Measurements from ENCODE around the gene PRTG. TPM values are rescaled to one million over a fixed set of nuclear protein-coding genes. Genes with fewer than 3 reads are reported as not detected.

Gene PRTG
- total and polyA plus RNA-seq, 2 experiments from 2014 or later = 0.63 to 3.4 TPM

DNA sequence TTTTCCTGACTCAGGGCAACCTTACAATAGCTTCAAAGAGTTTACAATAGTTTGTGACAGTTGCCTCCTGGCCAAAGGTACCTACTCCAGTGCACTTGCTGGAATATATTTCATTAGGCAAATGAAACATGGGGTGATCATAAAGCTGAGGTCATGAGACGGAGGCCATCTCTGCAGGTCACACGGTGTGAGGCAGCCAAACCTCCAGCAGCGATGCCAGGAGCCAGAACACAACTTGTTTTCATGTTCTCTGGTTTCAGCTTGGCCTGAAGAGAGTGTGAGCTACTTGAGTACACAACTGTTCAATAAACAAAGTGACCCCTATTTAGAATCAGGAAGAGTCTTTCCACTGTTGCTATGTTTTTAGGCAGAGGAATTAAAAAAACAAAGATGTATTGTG, 112.1 kb downstream of the PRTG start:
- no peaks in the 10 kb centered on the region for H3K9me3 Mint-ChIP-seq
- H3K4me2 ChIP-seq = no peak overlapping the region

DNA sequence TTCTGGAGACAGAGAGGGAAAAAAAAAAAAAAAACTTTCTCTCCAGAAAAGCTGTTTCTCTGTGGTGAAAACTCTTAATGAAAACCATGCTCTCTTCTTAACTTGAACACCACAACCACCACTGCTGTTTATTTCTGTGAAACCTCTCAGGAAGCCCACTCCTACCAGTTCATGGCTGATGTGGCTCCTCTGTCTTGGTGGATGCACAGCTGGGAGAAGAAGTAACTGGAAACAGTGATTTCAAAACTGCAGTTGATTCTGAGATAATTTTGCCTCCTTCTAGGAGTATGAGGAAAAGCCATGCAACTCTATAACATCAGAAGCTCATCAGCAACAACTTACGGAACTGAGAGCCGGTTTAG, 114.6 kb downstream of the PRTG start:
- no peaks in the 10 kb centered on the region for H3K36me3 Mint-ChIP-seq (ENCODE audit: low read depth)
- no peaks in the 10 kb centered on the region for H3K27me3 ChIP-seq (ENCODE audit: insufficient read depth)
- no peak for DNase-seq (ENCODE audit: low spot score)
- no peaks in the 10 kb centered on the region for H4K20me1 ChIP-seq (replicated peaks; ENCODE audit: insufficient read depth)
- peak overlapping the region; percentile 84 for H2AFZ ChIP-seq
- H3F3A ChIP-seq (replicated peaks; ENCODE audit: low read depth) = no peaks in the 10 kb centered on the region
- H3K27me3 Mint-ChIP-seq (ENCODE audit: insufficient read depth, low read depth, poor library complexity) = peaks cover 3% of the 10 kb centered on the region
- H3K27ac ChIP-seq (ENCODE audit: low read depth) = no peak overlapping the region
- H3K4me2 ChIP-seq = no peak overlapping the region
- no peaks in the 10 kb centered on the region for H3K4me1 ChIP-seq (ENCODE audit: insufficient read depth)
- no peaks in the 10 kb centered on the region for H3K9me2 ChIP-seq (ENCODE audit: insufficient read depth)
- H3K27ac Mint-ChIP-seq = no peak overlapping the region
- no peaks in the 10 kb centered on the region for H3K9me3 Mint-ChIP-seq
- H3K79me2 ChIP-seq (replicated peaks; ENCODE audit: insufficient read depth) = no peaks in the 10 kb centered on the region
- no peak overlapping the region for H3K4me3 Mint-ChIP-seq
- no peaks in the 10 kb centered on the region; the same call in 2 of the 3 replicates for H3K4me1 Mint-ChIP-seq
- H3K4me3 ChIP-seq = no peak overlapping the region
- ATAC-seq = no peak
- H3K36me3 ChIP-seq (ENCODE audit: insufficient read depth) = no peaks in the 10 kb centered on the region; the same call in 1 of the 2 replicates
- TF ChIP-seq POLR2AphosphoS5 (IDR thresholded peaks at IDR 0.05; ENCODE audit: low read depth) (no peak), JUNB (IDR thresholded peaks at IDR 0.05; ENCODE audit: unreplicated experiment) (no peak)
- TF ChIP-seq, protein P1, sequence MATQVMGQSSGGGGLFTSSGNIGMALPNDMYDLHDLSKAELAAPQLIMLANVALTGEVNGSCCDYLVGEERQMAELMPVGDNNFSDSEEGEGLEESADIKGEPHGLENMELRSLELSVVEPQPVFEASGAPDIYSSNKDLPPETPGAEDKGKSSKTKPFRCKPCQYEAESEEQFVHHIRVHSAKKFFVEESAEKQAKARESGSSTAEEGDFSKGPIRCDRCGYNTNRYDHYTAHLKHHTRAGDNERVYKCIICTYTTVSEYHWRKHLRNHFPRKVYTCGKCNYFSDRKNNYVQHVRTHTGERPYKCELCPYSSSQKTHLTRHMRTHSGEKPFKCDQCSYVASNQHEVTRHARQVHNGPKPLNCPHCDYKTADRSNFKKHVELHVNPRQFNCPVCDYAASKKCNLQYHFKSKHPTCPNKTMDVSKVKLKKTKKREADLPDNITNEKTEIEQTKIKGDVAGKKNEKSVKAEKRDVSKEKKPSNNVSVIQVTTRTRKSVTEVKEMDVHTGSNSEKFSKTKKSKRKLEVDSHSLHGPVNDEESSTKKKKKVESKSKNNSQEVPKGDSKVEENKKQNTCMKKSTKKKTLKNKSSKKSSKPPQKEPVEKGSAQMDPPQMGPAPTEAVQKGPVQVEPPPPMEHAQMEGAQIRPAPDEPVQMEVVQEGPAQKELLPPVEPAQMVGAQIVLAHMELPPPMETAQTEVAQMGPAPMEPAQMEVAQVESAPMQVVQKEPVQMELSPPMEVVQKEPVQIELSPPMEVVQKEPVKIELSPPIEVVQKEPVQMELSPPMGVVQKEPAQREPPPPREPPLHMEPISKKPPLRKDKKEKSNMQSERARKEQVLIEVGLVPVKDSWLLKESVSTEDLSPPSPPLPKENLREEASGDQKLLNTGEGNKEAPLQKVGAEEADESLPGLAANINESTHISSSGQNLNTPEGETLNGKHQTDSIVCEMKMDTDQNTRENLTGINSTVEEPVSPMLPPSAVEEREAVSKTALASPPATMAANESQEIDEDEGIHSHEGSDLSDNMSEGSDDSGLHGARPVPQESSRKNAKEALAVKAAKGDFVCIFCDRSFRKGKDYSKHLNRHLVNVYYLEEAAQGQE (IDR thresholded peaks at IDR 0.05; ENCODE audit: unreplicated experiment) = no peak
- TF ChIP-seq, protein P2, sequence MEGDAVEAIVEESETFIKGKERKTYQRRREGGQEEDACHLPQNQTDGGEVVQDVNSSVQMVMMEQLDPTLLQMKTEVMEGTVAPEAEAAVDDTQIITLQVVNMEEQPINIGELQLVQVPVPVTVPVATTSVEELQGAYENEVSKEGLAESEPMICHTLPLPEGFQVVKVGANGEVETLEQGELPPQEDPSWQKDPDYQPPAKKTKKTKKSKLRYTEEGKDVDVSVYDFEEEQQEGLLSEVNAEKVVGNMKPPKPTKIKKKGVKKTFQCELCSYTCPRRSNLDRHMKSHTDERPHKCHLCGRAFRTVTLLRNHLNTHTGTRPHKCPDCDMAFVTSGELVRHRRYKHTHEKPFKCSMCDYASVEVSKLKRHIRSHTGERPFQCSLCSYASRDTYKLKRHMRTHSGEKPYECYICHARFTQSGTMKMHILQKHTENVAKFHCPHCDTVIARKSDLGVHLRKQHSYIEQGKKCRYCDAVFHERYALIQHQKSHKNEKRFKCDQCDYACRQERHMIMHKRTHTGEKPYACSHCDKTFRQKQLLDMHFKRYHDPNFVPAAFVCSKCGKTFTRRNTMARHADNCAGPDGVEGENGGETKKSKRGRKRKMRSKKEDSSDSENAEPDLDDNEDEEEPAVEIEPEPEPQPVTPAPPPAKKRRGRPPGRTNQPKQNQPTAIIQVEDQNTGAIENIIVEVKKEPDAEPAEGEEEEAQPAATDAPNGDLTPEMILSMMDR (conservative IDR thresholded peaks at IDR 0.05; ENCODE audit: low read depth in 2 of 2) = no peak; a peak in 1 of 4 replicates

More for the DNA sequence above, 112.1 kb downstream of the PRTG start:
- Histone ChIP-seq H3K4me3 (no peak overlapping the region), H3K36me3 (ENCODE audit: insufficient read depth) (no peaks in the 10 kb centered on the region; the same call in 1 of the 2 replicates), H3K27me3 (ENCODE audit: insufficient read depth) (no peaks in the 10 kb centered on the region), H3K9me2 (ENCODE audit: insufficient read depth) (no peaks in the 10 kb centered on the region), H3K79me2 (replicated peaks; ENCODE audit: insufficient read depth) (no peaks in the 10 kb centered on the region), H4K20me1 (replicated peaks; ENCODE audit: insufficient read depth) (no peaks in the 10 kb centered on the region), H2AFZ (no peak overlapping the region), H3K4me1 (ENCODE audit: insufficient read depth) (no peaks in the 10 kb centered on the region), H3K27ac (ENCODE audit: low read depth) (no peak overlapping the region), H3F3A (replicated peaks; ENCODE audit: low read depth) (no peaks in the 10 kb centered on the region)
- no peak for ATAC-seq
- no peak for DNase-seq (ENCODE audit: low spot score)
- peaks cover 3% of the 10 kb centered on the region for H3K27me3 Mint-ChIP-seq (ENCODE audit: insufficient read depth, low read depth, poor library complexity)
- H3K4me1 Mint-ChIP-seq = no peaks in the 10 kb centered on the region; the same call in 2 of the 3 replicates
- H3K36me3 Mint-ChIP-seq (ENCODE audit: low read depth) = no peaks in the 10 kb centered on the region
- TF ChIP-seq ZNF331 (CRISPR knock-in tag; IDR thresholded peaks at IDR 0.05; ENCODE audit: low read depth) = no peak
- TF ChIP-seq, protein P1 (IDR thresholded peaks at IDR 0.05; ENCODE audit: unreplicated experiment) = no peak
- TF ChIP-seq EZH2phosphoT487 (IDR thresholded peaks at IDR 0.05; ENCODE audit: unreplicated experiment) = no peak
- TF ChIP-seq, protein P2 (conservative IDR thresholded peaks at IDR 0.05; ENCODE audit: low read depth in 2 of 2) = no peak
- no peak for TF ChIP-seq STAT1 (IDR thresholded peaks at IDR 0.05; ENCODE audit: unreplicated experiment)
- no peak for TF ChIP-seq JUNB (IDR thresholded peaks at IDR 0.05; ENCODE audit: unreplicated experiment)
- no peak overlapping the region for H3K27ac Mint-ChIP-seq
- H3K4me3 Mint-ChIP-seq = no peak overlapping the region

Measured in GM23338 (cell line).